ENCODE results near the gene KDELR1. TPM values are rescaled to one million over a fixed set of nuclear protein-coding genes. Genes with fewer than 3 reads are reported as not detected.
"Not testable (repeated sequence)": the region's sequence is repeated elsewhere in the genome, so short reads cannot be mapped to it uniquely, and the experiment has no call there.

The KDELR1 gene
- total and polyA plus RNA-seq, 4 donors: 60.7 to 128 (median 108) TPM

GRCh38 chr19:48395170-48395455, 3.8 kb upstream of the KDELR1 start:
- no peaks in the 10 kb centered on the region for H3K4me1 ChIP-seq (ENCODE audit: control insufficient read depth in 1 of 2, insufficient read depth in 2 of 2, low read length in 2 of 2)
- no peaks in the 10 kb centered on the region for H3K36me3 ChIP-seq (ENCODE audit: control insufficient read depth in 1 of 2, insufficient read depth in 2 of 2, low read length in 1 of 2)
- no peak overlapping the region for H3K4me3 ChIP-seq (ENCODE audit: low read length in 2 of 2)
- intact Hi-C loops (cut with DNase I): no loop called here
- H3K27ac ChIP-seq (ENCODE audit: low read depth in 1 of 2, low read length in 2 of 2): no peak overlapping the region
- H3K27me3 ChIP-seq (ENCODE audit: control insufficient read depth in 1 of 2, insufficient read depth in 2 of 2, low read length in 1 of 2): no peaks in the 10 kb centered on the region
- no peaks in the 10 kb centered on the region for H3K9me3 ChIP-seq (ENCODE audit: control insufficient read depth, low read length)
- WGBS, 2 donors: 5 to 10% methylated on average over 6 of the region's 6 CpGs
- ATAC-seq (ENCODE audit: low FRiP score): no peak
- no peak for DNase-seq

GRCh38 chr19:48394331-48395169, 3.2 kb upstream of the KDELR1 start:
- Histone ChIP-seq H3K4me3 (ENCODE audit: low read length in 2 of 2) (no peak overlapping the region), H3K4me1 (ENCODE audit: control insufficient read depth in 1 of 2, insufficient read depth in 2 of 2, low read length in 2 of 2) (no peaks in the 10 kb centered on the region), H3K9me3 (ENCODE audit: control insufficient read depth, low read length) (no peaks in the 10 kb centered on the region), H3K27me3 (ENCODE audit: control insufficient read depth in 1 of 2, insufficient read depth in 2 of 2, low read length in 1 of 2) (no peaks in the 10 kb centered on the region), H3K27ac (ENCODE audit: low read depth in 1 of 2, low read length in 2 of 2) (no peak overlapping the region), H3K36me3 (ENCODE audit: control insufficient read depth in 1 of 2, insufficient read depth in 2 of 2, low read length in 1 of 2) (no peaks in the 10 kb centered on the region)
- ATAC-seq (ENCODE audit: low FRiP score) (no peak), DNase-seq (no peak)
- WGBS, 2 donors: 4% methylated on average over 28 to 38 of the region's 38 CpGs
- intact Hi-C loops (cut with DNase I): loop anchor here in 1 of 2 donors (5.0 kb wide), 1 partner anchor 72 kb away; a partner anchor contains a TSS

GRCh38 chr19:48393559-48394330, 2.4 kb upstream of the KDELR1 start, which contains the start of gene GRIN2D:
TSS of gene GRIN2D (plus strand) at chr19:48393668. CDS start at chr19:48398393, 4,725 bp downstream.
- ATAC-seq (ENCODE audit: low FRiP score) (no peak), DNase-seq (no peak)
- Histone ChIP-seq H3K36me3 (ENCODE audit: control insufficient read depth in 1 of 2, insufficient read depth in 2 of 2, low read length in 1 of 2) (no peaks in the 10 kb centered on the region), H3K9me3 (ENCODE audit: control insufficient read depth, low read length) (no peaks in the 10 kb centered on the region), H3K4me3 (ENCODE audit: low read length in 2 of 2) (no peak within 1 kb of the TSS), H3K27me3 (ENCODE audit: control insufficient read depth in 1 of 2, insufficient read depth in 2 of 2, low read length in 1 of 2) (no peaks in the 10 kb centered on the region), H3K4me1 (ENCODE audit: control insufficient read depth in 1 of 2, insufficient read depth in 2 of 2, low read length in 2 of 2) (no peaks in the 10 kb centered on the region), H3K27ac (ENCODE audit: low read depth in 1 of 2, low read length in 2 of 2) (no peak within 1 kb of the TSS)
- 2% methylated on average over 37 to 40 of the region's 40 CpGs for WGBS, 2 donors
- intact Hi-C loops (cut with DNase I): loop anchor here in 1 of 2 donors (5.0 kb wide), 1 partner anchor 71 kb away; a partner anchor contains a TSS

- intact Hi-C loops (cut with DNase I): loop anchor here in 1 of 2 donors (5.0 kb wide), 1 partner anchor 71 kb away; a partner anchor contains a TSS
- H3K36me3 ChIP-seq (ENCODE audit: control insufficient read depth in 1 of 2, insufficient read depth in 2 of 2, low read length in 1 of 2): no peaks in the 10 kb centered on the region
- no peak for ATAC-seq (ENCODE audit: low FRiP score)
- no peaks in the 10 kb centered on the region for H3K9me3 ChIP-seq (ENCODE audit: control insufficient read depth, low read length)
- H3K4me1 ChIP-seq (ENCODE audit: control insufficient read depth in 1 of 2, insufficient read depth in 2 of 2, low read length in 2 of 2): no peaks in the 10 kb centered on the region
- 86 to 91% methylated on average over 14 to 15 of the region's 15 CpGs for WGBS, 2 donors
- H3K4me3 ChIP-seq (ENCODE audit: low read length in 2 of 2): no peak overlapping the region
- no peaks in the 10 kb centered on the region for H3K27me3 ChIP-seq (ENCODE audit: control insufficient read depth in 1 of 2, insufficient read depth in 2 of 2, low read length in 1 of 2)
- H3K27ac ChIP-seq (ENCODE audit: low read depth in 1 of 2, low read length in 2 of 2): no peak overlapping the region
- no peak for DNase-seq
Measured at GRCh38 chr19:48392860-48393558, 1.7 kb upstream of the KDELR1 start.

- DNase-seq; H3K4me1 ChIP-seq (ENCODE audit: control insufficient read depth in 1 of 2, insufficient read depth in 2 of 2, low read length in 2 of 2); ATAC-seq (ENCODE audit: low FRiP score); H3K36me3 ChIP-seq (ENCODE audit: control insufficient read depth in 1 of 2, insufficient read depth in 2 of 2, low read length in 1 of 2); H3K4me3 ChIP-seq (ENCODE audit: low read length in 2 of 2); H3K27ac ChIP-seq (ENCODE audit: low read depth in 1 of 2, low read length in 2 of 2); H3K27me3 ChIP-seq (ENCODE audit: control insufficient read depth in 1 of 2, insufficient read depth in 2 of 2, low read length in 1 of 2); H3K9me3 ChIP-seq (ENCODE audit: control insufficient read depth, low read length): not testable (repeated sequence)
- intact Hi-C loops (cut with DNase I): loop anchor here in 1 of 2 donors (5.0 kb wide), 1 partner anchor 70 kb away; a partner anchor contains a TSS
- 86 to 87% methylated on average over 1 of the region's 1 CpG for WGBS, 2 donors
Measured at GRCh38 chr19:48392006-48392344, 624 bp upstream of the KDELR1 start.

GRCh38 chr19:48390188-48391099, 907 bp downstream of the KDELR1 start:
- peak overlapping the region; percentile 28 to 37 for H3K27ac ChIP-seq (ENCODE audit: low read depth in 1 of 2, low read length in 2 of 2)
- H3K27me3 ChIP-seq (ENCODE audit: control insufficient read depth in 1 of 2, insufficient read depth in 2 of 2, low read length in 1 of 2): no peaks in the 10 kb centered on the region
- intact Hi-C loops (cut with DNase I): loop anchor here in 1 of 2 donors (1.0 to 5.0 kb wide), 2 partner anchors 68 to 194 kb away; a partner anchor contains a TSS
- DNase-seq: peak; percentile 78 to 89
- no peaks in the 10 kb centered on the region for H3K4me1 ChIP-seq (ENCODE audit: control insufficient read depth in 1 of 2, insufficient read depth in 2 of 2, low read length in 2 of 2)
- ATAC-seq (ENCODE audit: low FRiP score): peak; percentile 85
- H3K36me3 ChIP-seq (ENCODE audit: control insufficient read depth in 1 of 2, insufficient read depth in 2 of 2, low read length in 1 of 2): peaks cover 0 to 2% of the 10 kb centered on the region in 2 donors
- 1 to 2% methylated on average over 24 of the region's 24 CpGs for WGBS, 2 donors
- H3K4me3 ChIP-seq (ENCODE audit: low read length in 2 of 2): peak overlapping the region; percentile 68 to 92
- no peaks in the 10 kb centered on the region for H3K9me3 ChIP-seq (ENCODE audit: control insufficient read depth, low read length)

GRCh38 chr19:48386981-48387380, 4.4 kb downstream of the KDELR1 start:
- no peaks in the 10 kb centered on the region for H3K4me1 ChIP-seq (ENCODE audit: control insufficient read depth in 1 of 2, insufficient read depth in 2 of 2, low read length in 2 of 2)
- WGBS, 2 donors: 86 to 92% methylated on average over 3 of the region's 3 CpGs
- no peak for DNase-seq
- peaks cover 0 to 10% of the 10 kb centered on the region in 2 donors for H3K36me3 ChIP-seq (ENCODE audit: control insufficient read depth in 1 of 2, insufficient read depth in 2 of 2, low read length in 1 of 2)
- no peak for ATAC-seq (ENCODE audit: low FRiP score)
- H3K27ac ChIP-seq (ENCODE audit: low read depth in 1 of 2, low read length in 2 of 2): no peak overlapping the region
- H3K4me3 ChIP-seq (ENCODE audit: low read length in 2 of 2): no peak overlapping the region
- no peaks in the 10 kb centered on the region for H3K27me3 ChIP-seq (ENCODE audit: control insufficient read depth in 1 of 2, insufficient read depth in 2 of 2, low read length in 1 of 2)
- no peaks in the 10 kb centered on the region for H3K9me3 ChIP-seq (ENCODE audit: control insufficient read depth, low read length)
- intact Hi-C loops (cut with DNase I): no loop called here
